GM18508 (cell line): ENCODE results near the gene CRISP1.
"Not testable (repeated sequence)": the region's sequence is repeated elsewhere in the genome, so short reads cannot be mapped to it uniquely, and the experiment has no call there.

ENCODE experiments used
- ATAC-seq: cut with Tn5 transposase; IDR thresholded peaks from one replicate; pipeline ENCODE4 v1.9.1; 2021; ENCODE audit warnings: moderate number of reproducible peaks; ENCODE audit not compliant: insufficient read depth, unreplicated experiment

The CRISP1 gene

DNA sequence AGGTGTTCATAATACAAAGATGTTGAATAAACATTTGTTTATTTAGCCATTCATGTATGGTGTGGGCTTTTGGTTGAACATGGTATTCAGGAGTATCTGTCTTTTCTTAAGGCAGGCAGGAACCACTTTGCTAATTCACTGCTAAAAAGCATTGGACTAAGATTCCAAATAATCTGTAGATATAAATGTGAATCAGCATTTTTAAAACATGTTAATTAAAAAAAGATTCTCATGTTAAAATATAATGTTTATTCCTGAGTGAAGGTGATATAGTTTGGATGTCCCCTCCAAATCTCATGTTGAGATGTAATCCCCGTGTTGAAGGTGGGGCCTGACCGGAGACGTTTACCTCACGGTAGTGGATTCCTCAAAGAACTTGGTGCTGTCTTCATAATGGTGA is 19.3 kb downstream of the CRISP1 start:
- ATAC-seq: no peak

- no peak for ATAC-seq
These were observed 24.9 kb downstream of the CRISP1 start for GRCh38 chr6:49841424-49841823.

DNA sequence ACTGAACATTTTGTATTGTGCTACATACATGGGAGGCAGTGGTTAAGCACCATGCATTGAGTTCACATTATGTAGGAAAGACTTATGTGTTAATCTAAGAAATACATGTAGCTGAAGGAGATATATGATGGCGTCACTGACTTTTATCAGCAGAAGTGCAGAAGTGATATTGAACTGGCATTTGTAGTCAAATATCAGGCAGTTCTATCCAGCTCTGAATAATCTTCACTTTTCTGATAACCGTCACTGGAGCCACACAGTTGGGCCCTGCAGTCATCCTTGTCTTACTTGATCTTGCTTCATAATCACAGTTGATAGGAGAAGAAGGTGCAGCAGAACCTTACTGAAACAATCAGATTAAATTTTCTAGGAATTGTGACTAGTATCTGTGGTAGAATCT is 26.4 kb downstream of the CRISP1 start:
- no peak for ATAC-seq

- no peak for ATAC-seq
These were observed 27.2 kb downstream of the CRISP1 start for GRCh38 chr6:49839162-49839561.

- no peak for ATAC-seq
These were observed 31.2 kb downstream of the CRISP1 start for GRCh38 chr6:49835140-49835539.

- no peak for ATAC-seq
These were observed 32.9 kb downstream of the CRISP1 start for GRCh38 chr6:49833386-49833785.

- peak; percentile 98 for ATAC-seq
These were observed 39.5 kb downstream of the CRISP1 start for GRCh38 chr6:49826743-49827406.

GRCh38 chr6:49815166-49815565 is 51.2 kb downstream of the CRISP1 start:
- ATAC-seq: no peak

DNA sequence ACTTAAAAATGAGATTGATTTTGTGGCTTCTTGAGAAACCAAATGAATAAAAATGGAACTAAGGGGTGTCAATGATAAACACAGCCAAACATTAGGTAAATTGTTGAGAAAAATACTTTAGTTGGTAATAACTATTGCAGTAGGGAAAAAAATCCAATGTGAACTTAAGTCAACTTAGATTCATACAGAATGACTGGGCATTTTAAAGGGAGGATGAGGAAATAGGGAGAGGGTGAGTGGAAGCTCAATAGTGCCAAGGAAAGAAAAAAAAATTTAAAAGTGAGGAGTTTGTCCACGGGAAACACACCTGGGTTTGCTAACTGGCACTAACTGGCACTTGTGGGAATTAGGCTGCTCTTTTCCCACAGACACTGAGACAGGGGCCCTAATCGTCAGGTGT is 53.1 kb downstream of the CRISP1 start:
- ATAC-seq: no peak

GRCh38 chr6:49806145-49806544 is 60.2 kb downstream of the CRISP1 start:
- no peak for ATAC-seq

- no peak for ATAC-seq
These were observed 61.1 kb downstream of the CRISP1 start for GRCh38 chr6:49805246-49805645.

DNA sequence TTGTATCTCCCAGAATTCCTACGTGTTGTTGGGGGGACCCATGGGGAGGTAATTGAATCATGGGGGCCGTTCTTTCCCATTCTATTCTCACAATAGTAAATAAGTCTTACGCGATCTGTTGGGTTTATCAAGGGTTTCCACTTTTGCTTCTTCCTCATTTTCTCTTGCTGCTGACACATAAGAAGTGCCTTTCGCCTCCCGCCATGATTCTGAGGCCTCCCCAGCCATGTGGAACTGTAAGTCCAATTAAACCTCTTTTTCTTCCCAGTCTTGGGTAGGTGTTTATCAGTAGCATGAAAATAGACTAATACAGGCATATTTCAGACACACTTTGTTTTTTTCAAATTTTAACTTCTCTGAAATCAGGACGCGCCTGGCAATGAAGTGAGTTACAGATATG is 64.8 kb downstream of the CRISP1 start:
- ATAC-seq: no peak

DNA sequence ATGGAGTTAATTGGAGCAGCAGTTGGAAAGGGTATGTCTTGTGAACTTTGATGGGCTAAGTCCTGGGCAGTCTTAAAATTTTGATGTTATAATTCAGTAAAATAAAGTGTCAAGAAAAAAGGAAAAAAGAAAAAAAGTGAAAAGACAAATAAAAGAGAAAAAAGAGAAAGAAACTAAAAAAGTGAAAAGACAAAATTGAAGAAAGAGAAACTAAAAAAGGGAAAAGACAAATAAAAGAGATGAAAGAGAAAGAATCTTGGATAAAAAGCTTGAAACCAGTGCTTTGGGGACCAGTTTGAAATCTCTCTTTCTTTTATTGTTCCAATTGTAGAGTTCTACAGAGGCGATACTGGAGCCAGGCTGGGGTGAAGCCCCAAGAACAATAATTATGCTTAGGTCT is 67.2 kb downstream of the CRISP1 start:
- ATAC-seq: no peak

DNA sequence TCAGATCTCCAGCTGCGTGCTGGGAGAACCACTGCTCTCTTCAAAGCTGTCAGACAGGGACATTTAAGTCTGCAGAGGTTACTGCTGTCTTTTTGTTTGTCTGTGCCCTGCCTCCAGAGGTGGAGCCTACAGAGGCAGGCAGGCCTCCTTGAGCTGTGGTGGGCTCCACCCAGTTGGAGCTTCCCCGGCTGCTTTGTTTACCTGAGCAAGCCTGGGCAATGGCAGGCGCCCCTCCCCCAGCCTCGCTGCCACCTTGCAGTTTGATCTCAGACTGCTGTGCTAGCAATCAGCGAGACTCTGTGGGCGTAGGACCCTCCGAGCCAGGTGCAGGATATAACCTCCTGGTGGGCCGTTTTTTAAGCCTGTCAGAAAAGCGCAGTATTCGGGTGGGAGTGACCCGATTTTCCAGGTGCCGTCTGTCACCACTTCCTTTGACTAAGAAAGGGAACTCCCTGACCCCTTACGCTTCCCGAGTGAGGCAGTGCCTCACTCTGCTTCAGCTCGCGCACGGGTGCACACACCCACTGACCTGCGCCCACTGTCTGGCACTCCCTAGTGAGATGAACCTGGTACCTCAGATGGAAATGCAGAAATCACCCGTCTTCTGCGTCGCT is 69.4 kb downstream of the CRISP1 start:
- not testable (repeated sequence) for ATAC-seq

DNA sequence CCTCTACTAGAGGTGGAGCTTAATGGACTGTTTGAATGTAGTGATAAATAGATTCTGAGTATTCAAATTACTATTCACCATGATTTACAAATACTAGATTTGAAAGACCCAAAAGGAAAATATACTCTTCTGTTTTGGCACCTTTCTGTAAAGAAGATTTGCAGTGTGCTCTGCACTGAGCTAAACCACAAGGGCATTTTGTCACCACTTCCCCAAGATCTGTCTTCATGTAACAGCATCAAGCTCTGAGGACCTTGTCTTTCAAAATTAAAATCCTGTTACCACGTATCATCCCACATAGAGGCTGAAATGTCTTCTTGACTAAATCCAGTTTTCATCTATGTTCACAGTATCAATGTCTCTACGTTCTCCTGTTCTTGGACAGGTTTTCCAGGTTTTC is 76.0 kb downstream of the CRISP1 start:
- ATAC-seq: no peak

DNA sequence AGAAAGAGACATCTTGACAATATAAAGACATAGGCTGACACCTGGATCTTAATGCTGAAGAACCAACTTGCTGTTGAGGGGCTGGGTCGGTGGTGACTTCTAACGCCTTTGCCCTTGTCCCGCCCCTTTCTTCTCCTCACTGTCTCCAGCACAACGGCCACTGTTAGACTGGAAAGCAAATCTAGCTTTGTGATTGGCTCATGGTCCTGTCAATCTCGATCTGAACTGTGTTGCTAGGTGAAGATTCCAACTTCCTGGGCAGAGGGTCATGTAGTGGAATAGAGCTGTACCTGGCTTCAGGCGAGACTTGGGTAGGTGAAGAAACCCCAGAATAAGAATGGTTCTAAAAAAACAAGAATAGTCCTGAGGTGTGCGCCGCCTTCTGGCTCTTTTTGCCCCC is 79.2 kb downstream of the CRISP1 start, which contains the start of gene PGK2:
Gene PGK2, minus strand, starts transcription at position 110 of the 400 bp plus-strand sequence. Its CDS starts 98 bp downstream, at position 12.
- no peak for ATAC-seq

DNA sequence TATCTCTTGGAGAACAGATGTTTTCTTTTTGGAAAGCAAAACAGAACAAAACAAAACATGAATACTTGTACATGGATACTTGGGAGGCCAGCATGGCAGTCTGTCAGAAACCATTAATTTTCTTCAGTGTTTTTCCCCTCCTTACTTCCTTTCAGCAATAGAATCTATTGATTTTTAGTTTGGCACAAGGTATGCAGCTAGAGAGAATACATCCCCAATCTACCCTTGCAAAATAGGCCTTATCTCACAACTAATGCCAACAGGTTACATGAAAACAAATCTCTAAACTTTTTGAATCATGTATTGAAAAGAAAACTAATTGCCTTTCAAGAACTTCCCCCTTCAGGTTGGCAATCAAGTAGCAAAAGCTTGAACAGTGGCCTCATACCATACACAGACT is 82.1 kb downstream of the CRISP1 start:
- no peak for ATAC-seq
